ENCODE measurements around the gene PKM. TPM values are rescaled to one million over a fixed set of nuclear protein-coding genes. Genes with fewer than 3 reads are reported as not detected.
"Not testable (repeated sequence)": the region's sequence is repeated elsewhere in the genome, so short reads cannot be mapped to it uniquely, and the experiment has no call there.

Gene PKM
- total and polyA plus RNA-seq, 4 donors: 12.9 to 61.2 (median 29.7) TPM

- no peaks in the 10 kb centered on the region for H3K36me3 ChIP-seq (ENCODE audit: control insufficient read depth in 4 of 4, insufficient read depth in 3 of 4, low read depth in 1 of 4, low read length in 3 of 4)
- H3K4me3 ChIP-seq (ENCODE audit: low read depth in 1 of 3, low read length in 3 of 3): no peak overlapping the region
- no peak overlapping the region for H3K9ac ChIP-seq (ENCODE audit: low read depth in 1 of 2, low read length in 2 of 2)
- TF ChIP-seq FOXA1 (IDR thresholded peaks at IDR 0.05): no peak
- no peak overlapping the region for H3K27ac ChIP-seq (ENCODE audit: low read depth in 1 of 2, low read length in 2 of 2)
- WGBS: 87% methylated on average over 5 of the region's 5 CpGs
- DNase-seq (ENCODE audit: low spot score): no peak
- no peaks in the 10 kb centered on the region for H3K9me3 ChIP-seq (ENCODE audit: control insufficient read depth in 4 of 4, low read length in 3 of 4)
- H3K4me1 ChIP-seq (ENCODE audit: control insufficient read depth in 4 of 4, insufficient read depth in 4 of 4, low read length in 3 of 4): no peaks in the 10 kb centered on the region
- peaks cover 0 to 8% (median 0%) of the 10 kb centered on the region in 4 donors for H3K27me3 ChIP-seq (ENCODE audit: control insufficient read depth in 4 of 4, insufficient read depth in 4 of 4, low read length in 3 of 4)
Observed at GRCh38 chr15:72172796-72173195, 58.2 kb downstream of the PKM start.

- H3K9ac ChIP-seq (ENCODE audit: low read depth in 1 of 2, low read length in 2 of 2); DNase-seq (ENCODE audit: low spot score); H3K27me3 ChIP-seq (ENCODE audit: control insufficient read depth in 4 of 4, insufficient read depth in 4 of 4, low read length in 3 of 4); H3K27ac ChIP-seq (ENCODE audit: low read depth in 1 of 2, low read length in 2 of 2); H3K4me1 ChIP-seq (ENCODE audit: control insufficient read depth in 4 of 4, insufficient read depth in 4 of 4, low read length in 3 of 4); H3K9me3 ChIP-seq (ENCODE audit: control insufficient read depth in 4 of 4, low read length in 3 of 4); H3K4me3 ChIP-seq (ENCODE audit: low read depth in 1 of 3, low read length in 3 of 3); H3K36me3 ChIP-seq (ENCODE audit: control insufficient read depth in 4 of 4, insufficient read depth in 3 of 4, low read depth in 1 of 4, low read length in 3 of 4): not testable (repeated sequence)
- WGBS: 87% methylated on average over 10 of the region's 10 CpGs
Observed at GRCh38 chr15:72171978-72172377, 59.0 kb downstream of the PKM start.

GRCh38 chr15:72170691-72171090 lies 60.3 kb downstream of the PKM start:
- Histone ChIP-seq H3K4me3 (ENCODE audit: low read depth in 1 of 3, low read length in 3 of 3) (no peak overlapping the region), H3K9ac (ENCODE audit: low read depth in 1 of 2, low read length in 2 of 2) (no peak overlapping the region), H3K27ac (ENCODE audit: low read depth in 1 of 2, low read length in 2 of 2) (no peak overlapping the region), H3K36me3 (ENCODE audit: control insufficient read depth in 4 of 4, insufficient read depth in 3 of 4, low read depth in 1 of 4, low read length in 3 of 4) (no peaks in the 10 kb centered on the region), H3K4me1 (ENCODE audit: control insufficient read depth in 4 of 4, insufficient read depth in 4 of 4, low read length in 3 of 4) (no peaks in the 10 kb centered on the region), H3K27me3 (ENCODE audit: control insufficient read depth in 4 of 4, insufficient read depth in 4 of 4, low read length in 3 of 4) (peaks cover 0 to 3% (median 0%) of the 10 kb centered on the region in 4 donors), H3K9me3 (ENCODE audit: control insufficient read depth in 4 of 4, low read length in 3 of 4) (no peaks in the 10 kb centered on the region)
- 93% methylated on average over 7 of the region's 7 CpGs for WGBS
- no peak for DNase-seq (ENCODE audit: low spot score)
- TF ChIP-seq MAX (IDR thresholded peaks at IDR 0.05) (no peak), RAD21 (IDR thresholded peaks at IDR 0.05) (no peak), TAF1 (conservative IDR thresholded peaks at IDR 0.05) (no peak), CTCF (IDR thresholded peaks at IDR 0.05; ENCODE audit: low read depth, low read length, missing input control) (no peak)

GRCh38 chr15:72169921-72170611 lies 60.9 kb downstream of the PKM start:
- Histone ChIP-seq H3K36me3 (ENCODE audit: control insufficient read depth in 4 of 4, insufficient read depth in 3 of 4, low read depth in 1 of 4, low read length in 3 of 4) (no peaks in the 10 kb centered on the region), H3K4me1 (ENCODE audit: control insufficient read depth in 4 of 4, insufficient read depth in 4 of 4, low read length in 3 of 4) (no peaks in the 10 kb centered on the region), H3K9ac (ENCODE audit: low read depth in 1 of 2, low read length in 2 of 2) (no peak overlapping the region), H3K27ac (ENCODE audit: low read depth in 1 of 2, low read length in 2 of 2) (no peak overlapping the region), H3K9me3 (ENCODE audit: control insufficient read depth in 4 of 4, low read length in 3 of 4) (no peaks in the 10 kb centered on the region), H3K4me3 (ENCODE audit: low read depth in 1 of 3, low read length in 3 of 3) (no peak overlapping the region), H3K27me3 (ENCODE audit: control insufficient read depth in 4 of 4, insufficient read depth in 4 of 4, low read length in 3 of 4) (peaks cover 0 to 3% (median 0%) of the 10 kb centered on the region in 4 donors)
- no peak for DNase-seq (ENCODE audit: low spot score)
- WGBS: 89% methylated on average over 16 of the region's 16 CpGs
- TF ChIP-seq SP1 (IDR thresholded peaks at IDR 0.05): no peak
- TF ChIP-seq HNF4A (conservative IDR thresholded peaks at IDR 0.05): no peak
- no peak for TF ChIP-seq RAD21 (IDR thresholded peaks at IDR 0.05)
- no peak for TF ChIP-seq ATF3 (IDR thresholded peaks at IDR 0.05)
- TF ChIP-seq FOXA2 (IDR thresholded peaks at IDR 0.05): no peak
- no peak for TF ChIP-seq REST (IDR thresholded peaks at IDR 0.05)
- TF ChIP-seq GABPA (IDR thresholded peaks at IDR 0.05 in 1 of 2, conservative IDR thresholded peaks at IDR 0.05 in 1 of 2): no peak
- TF ChIP-seq YY1 (IDR thresholded peaks at IDR 0.05): no peak
- no peak for TF ChIP-seq ZBTB33 (IDR thresholded peaks at IDR 0.05)
- TF ChIP-seq FOXA1 (IDR thresholded peaks at IDR 0.05): no peak
- TF ChIP-seq NR2F2 (IDR thresholded peaks at IDR 0.05): no peak
